HepG2 (cell line): Measurements from ENCODE around the gene COQ8B. TPM values are rescaled to one million over a fixed set of nuclear protein-coding genes. Genes with fewer than 3 reads are reported as not detected.

Experiments used
- ATAC-seq: fragments of 200-7000 bp; cut with Tn5 transposase; 3 replicates; pipeline ENCODE4 v1.9.1; 2020; ENCODE audit warnings: mild to moderate bottlenecking, moderate library complexity
- BruUV-seq: library from RNA; stranded (reverse); fragments of 400-500 nt; replicated peaks from 2 replicates; lab custom pipeline; 2021; lab: Mats Ljungman, UMichigan
- CTCF ChIA-PET: fragments of 300-600 bp; formaldehyde crosslinking; extraction: SDS; loops from one replicate; lab custom pipeline; 2021; ENCODE audit warnings: low total read pairs, inconsistent platforms, low intra/inter-chr PET ratio; lab: Yijun Ruan, JAX
- POLR2A ChIA-PET: fragments of 350-600 bp; sonication (Branson Sonifier 250); formaldehyde crosslinking; loops from one replicate; lab custom pipeline; 2020; ENCODE audit warnings: antibody characterized with exemption, inconsistent platforms; lab: Yijun Ruan, JAX
- DNase-seq: peaks from one replicate; pipeline ENCODE4 v3.0.0-alpha.2; 2015; ENCODE audit warnings: low spot score
- FAIRE-seq: peaks from 3 replicates; lab custom pipeline; 2011; peaks lifted over from hg19 to GRCh38; lab: Jason Lieb, UNC
- H2AFZ ChIP-seq: one replicate; pipeline ENCODE4 v1.6.1; 2011; ENCODE audit warnings: low read length, inconsistent platforms
- H3K27ac ChIP-seq: fragments of 300-600 bp; 3 replicates; pipeline ENCODE4 v1.8.0; 2011; ENCODE audit warnings: mixed run types, mild to moderate bottlenecking, mixed read lengths, low read length, inconsistent platforms; ENCODE audit not compliant: insufficient read depth; ENCODE audit errors: extremely low read length
- H3K27me3 ChIP-seq, 2 experiments: fragments of 200-600 bp in 1 of 2; 2 replicates in 1 of 2; 3 replicates in 1 of 2; pipeline versions ENCODE4 v1.6.0 to v1.8.0; 2011; ENCODE audit warnings: low read length in 2 of 2, mild to moderate bottlenecking in 2 of 2, moderate library complexity in 2 of 2, inconsistent platforms in 1 of 2; ENCODE audit not compliant: insufficient read depth in 2 of 2, control insufficient read depth in 1 of 2
- H3K36me3 ChIP-seq, 2 experiments: fragments of 200-600 bp in 1 of 2; replicated peaks in 1 of 2; 2 replicates in 1 of 2; 3 replicates in 1 of 2; pipeline versions ENCODE4 v1.5.1 to v1.8.0; 2011; ENCODE audit warnings: low read length in 2 of 2, inconsistent platforms in 1 of 2; ENCODE audit not compliant: insufficient read depth in 2 of 2, control insufficient read depth in 1 of 2
- H3K4me1 ChIP-seq: 2 replicates; pipeline ENCODE4 v1.5.1; 2012; ENCODE audit warnings: low read length, inconsistent platforms; ENCODE audit not compliant: insufficient read depth
- H3K4me2 ChIP-seq: 2 replicates; pipeline ENCODE4 v1.6.0; 2011; ENCODE audit warnings: low read depth, low read length, inconsistent platforms
- H3K4me3 ChIP-seq, 3 experiments: fragments of 200-600 bp in 1 of 3; sonication (generic), shearing (Covaris generic) in 1 of 3; replicated peaks in 1 of 3; 2 replicates each; pipeline ENCODE4 v1.5.1; 2011 to 2016; ENCODE audit warnings: low read length in 3 of 3, inconsistent platforms in 2 of 3, low read depth in 2 of 3, mild to moderate bottlenecking in 2 of 3, control low read depth in 1 of 3, mixed read lengths in 1 of 3; ENCODE audit not compliant: insufficient read depth in 1 of 3
- H3K79me2 ChIP-seq: one replicate; pipeline ENCODE4 v1.6.1; 2011; ENCODE audit warnings: low read length, inconsistent platforms; ENCODE audit not compliant: insufficient read depth
- H3K9ac ChIP-seq: 2 replicates; pipeline ENCODE4 v1.6.0; 2011; ENCODE audit warnings: mild to moderate bottlenecking, low read depth, low read length, inconsistent platforms; ENCODE audit not compliant: insufficient read depth
- H3K9me3 ChIP-seq: 2 replicates; pipeline ENCODE4 v1.5.1; 2012; ENCODE audit warnings: mild to moderate bottlenecking, low read length
- H4K20me1 ChIP-seq: 2 replicates; pipeline ENCODE4 v1.6.0; 2011; ENCODE audit warnings: inconsistent platforms, mild to moderate bottlenecking, low read length, moderate library complexity; ENCODE audit not compliant: insufficient read depth
- AGO2 ChIP-seq: fragments of 200-400 bp; formaldehyde crosslinking; optimal IDR thresholded peaks from 2 replicates; pipeline ENCODE3; 2017; ENCODE audit warnings: mild to moderate bottlenecking, low read depth, low read length, moderate library complexity
- EEA1 ChIP-seq: sonication (generic); formaldehyde crosslinking; IDR thresholded peaks from 2 replicates; pipeline ENCODE4 v1.5.1; 2020; ENCODE audit warnings: mild to moderate bottlenecking, missing genetic modification reagents, borderline replicate concordance
- GATAD1 ChIP-seq: IDR thresholded peaks from 2 replicates; pipeline ENCODE4 v1.6.1; 2016; ENCODE audit warnings: missing genetic modification reagents, missing compliant biosample characterization
- IKZF4 ChIP-seq: sonication (generic); formaldehyde crosslinking; IDR thresholded peaks from 2 replicates; pipeline ENCODE4 v1.5.1; 2020; ENCODE audit warnings: borderline replicate concordance, mild to moderate bottlenecking, low read depth, missing genetic modification reagents; ENCODE audit errors: not compliant biosample characterization
- IRF9 ChIP-seq: sonication (generic); formaldehyde crosslinking; IDR thresholded peaks from 2 replicates; pipeline ENCODE4 v1.8.0; 2022; ENCODE audit warnings: missing genetic modification reagents, mild to moderate bottlenecking, borderline replicate concordance
- KDM2A ChIP-seq: sonication (generic); formaldehyde crosslinking; IDR thresholded peaks from 2 replicates; pipeline ENCODE4 v1.4.0; 2020; ENCODE audit warnings: low read depth, missing genetic modification reagents, borderline replicate concordance
- REL ChIP-seq: sonication (generic); formaldehyde crosslinking; conservative IDR thresholded peaks from 2 replicates; pipeline ENCODE4 v1.8.0; 2022; ENCODE audit warnings: mild to moderate bottlenecking, missing genetic modification reagents, moderate library complexity
- RXRB ChIP-seq: IDR thresholded peaks from 2 replicates; pipeline ENCODE4 v1.6.1; 2016; ENCODE audit warnings: borderline replicate concordance, missing genetic modification reagents, missing compliant biosample characterization
- SOX5 ChIP-seq: IDR thresholded peaks from 2 replicates; pipeline ENCODE4 v1.6.1; 2016; ENCODE audit warnings: borderline replicate concordance
- SYNCRIP ChIP-seq: fragments of 200-400 bp; formaldehyde crosslinking; IDR thresholded peaks from 2 replicates; pipeline ENCODE4 v1.6.1; 2018; ENCODE audit warnings: mild to moderate bottlenecking, low read depth, low read length; ENCODE audit not compliant: insufficient read depth
- ZBTB26 ChIP-seq: IDR thresholded peaks from 2 replicates; pipeline ENCODE4 v1.6.1; 2016; ENCODE audit warnings: missing compliant biosample characterization, missing genetic modification reagents, borderline replicate concordance
- ZBTB8A ChIP-seq: sonication (generic); formaldehyde crosslinking; IDR thresholded peaks from 2 replicates; pipeline ENCODE4 v1.4.0; 2020; ENCODE audit warnings: mild to moderate bottlenecking, low read depth, missing genetic modification reagents, borderline replicate concordance
- ZNF350 ChIP-seq: sonication (generic); formaldehyde crosslinking; IDR thresholded peaks from 2 replicates; pipeline ENCODE4 v1.4.0; 2020; ENCODE audit warnings: mild to moderate bottlenecking, low read depth, missing genetic modification reagents, borderline replicate concordance
- ZNF512 ChIP-seq: sonication (generic); formaldehyde crosslinking; IDR thresholded peaks from 2 replicates; pipeline ENCODE4 v1.4.0; 2020; ENCODE audit warnings: mild to moderate bottlenecking, missing genetic modification reagents
- ZNF558 ChIP-seq: sonication (generic); formaldehyde crosslinking; IDR thresholded peaks from 2 replicates; pipeline ENCODE4 v1.9.0; 2022; ENCODE audit warnings: mild to moderate bottlenecking, missing genetic modification reagents, borderline replicate concordance
- ZNF761 ChIP-seq: sonication (generic); formaldehyde crosslinking; conservative IDR thresholded peaks from 2 replicates; pipeline ENCODE4 v1.4.0; 2020; ENCODE audit warnings: mild to moderate bottlenecking, missing genetic modification reagents
- ZNF841 ChIP-seq: sonication (generic); formaldehyde crosslinking; IDR thresholded peaks from 2 replicates; pipeline ENCODE4 v1.8.1; 2023; ENCODE audit warnings: missing genetic modification reagents, borderline replicate concordance
- ZSCAN31 ChIP-seq: sonication (generic); formaldehyde crosslinking; IDR thresholded peaks from 2 replicates; pipeline ENCODE4 v1.5.0; 2020; ENCODE audit warnings: low read depth, mild to moderate bottlenecking, missing genetic modification reagents
- WGBS: methylation state at CpG from one replicate; pipeline ENCODE4 v1.1.6; 2017; ENCODE audit warnings: low lambda C conversion rate; 5-methylcytosine and 5-hydroxymethylcytosine counted together
- in situ Hi-C: cut with HindIII; loops from 2 replicates; pipeline ENCODE4 v1.10.0; 2017; ENCODE audit warnings: low pct_unique_long_range_greater_than_20kb; ENCODE audit not compliant: extremely low pct_ligation_motif_present
- intact Hi-C: fragments of 100-400 bp; cut with micrococcal nuclease; formaldehyde crosslinking; loops from one replicate; pipeline ENCODE4 v1.10.0; 2022; ENCODE audit not compliant: unreplicated experiment
- polyA plus RNA-seq, 8 experiments: library from polyadenylated mRNA; depleted of rRNA in 3 of 8; stranded (reverse) in 7 of 8; unstranded in 1 of 8; fragments of >200 nt; fragmentation: Illumina TruSeq in 4 of 8; extraction: Trizol in 4 of 8; gene quantifications; 2 replicates each; pipeline versions ENCODE4 v1.2.1 to v1.2.3, GENCODE V29; 2011 to 2016; ENCODE audit warnings: low read depth in 4 of 8, missing spikeins in 1 of 8, mixed read lengths in 1 of 8; ENCODE audit not compliant: insufficient read depth in 1 of 8
- total RNA-seq, 5 experiments: library from RNA; depleted of rRNA; stranded (reverse); fragments of >200 nt; fragmentation: Illumina TruSeq; extraction: Trizol; gene quantifications; 2 replicates each; pipeline ENCODE4 v1.2.3, GENCODE V29; 2016; ENCODE audit warnings: low read depth in 1 of 5

The COQ8B gene
- total and polyA plus RNA-seq, 2 of the 13 experiments (the other 11 are each of a cell fraction or from before 2014, with no cell fraction given), result 12.3 to 17.2 TPM

GRCh38 chr19:40707615-40708014 lies 9.1 kb downstream of the COQ8B start:
- in situ Hi-C loops, result no loop called here
- 95% methylated on average over 7 of the region's 7 CpGs for WGBS
- Histone ChIP-seq H3K9me3 (no peaks in the 10 kb centered on the region), H2AFZ (no peak overlapping the region), H3K27me3 (no peaks in the 10 kb centered on the region), H3K36me3 (peaks cover 8 to 15% of the 10 kb centered on the region in 2 experiments; a peak in 4 of 5 replicates), H3K4me3 (no peak overlapping the region), H3K27ac (no peak overlapping the region), H3K79me2 (no peaks in the 10 kb centered on the region), H3K4me2 (no peak overlapping the region), H4K20me1 (no peaks in the 10 kb centered on the region), H3K9ac (no peak overlapping the region), H3K4me1 (peaks cover under 1% of the 10 kb centered on the region; the same call in 1 of the 2 replicates)
- FAIRE-seq (no peak), DNase-seq (no peak), ATAC-seq (no peak)
- intact Hi-C loops, result no loop called here
- ChIA-PET POLR2A (no interaction called here), CTCF (no interaction called here)
- BruUV-seq, result no TSS peak
- TF ChIP-seq EEA1, result no peak
- TF ChIP-seq ZNF512, result no peak
- TF ChIP-seq ZNF841, result no peak
- no peak for TF ChIP-seq IKZF4 (CRISPR knock-in tag)
- no peak for TF ChIP-seq RXRB (CRISPR knock-in tag)
- TF ChIP-seq SYNCRIP, result no peak
- TF ChIP-seq KDM2A, result no peak
- no peak for TF ChIP-seq IRF9 (CRISPR knock-in tag)
- TF ChIP-seq AGO2, result no peak
- no peak for TF ChIP-seq REL (CRISPR knock-in tag)
- TF ChIP-seq GATAD1 (CRISPR knock-in tag), result no peak
- TF ChIP-seq ZBTB26 (CRISPR knock-in tag), result no peak
- no peak for TF ChIP-seq ZSCAN31 (CRISPR knock-in tag)
- no peak for TF ChIP-seq SOX5 (CRISPR knock-in tag)
- no peak for TF ChIP-seq ZNF350 (CRISPR knock-in tag)
- TF ChIP-seq ZBTB8A, result no peak
- TF ChIP-seq ZNF558 (CRISPR knock-in tag), result no peak
- TF ChIP-seq ZNF761 (CRISPR knock-in tag), result no peak
